Measurements from ENCODE around the gene LRRC10.

Gene LRRC10

DNA sequence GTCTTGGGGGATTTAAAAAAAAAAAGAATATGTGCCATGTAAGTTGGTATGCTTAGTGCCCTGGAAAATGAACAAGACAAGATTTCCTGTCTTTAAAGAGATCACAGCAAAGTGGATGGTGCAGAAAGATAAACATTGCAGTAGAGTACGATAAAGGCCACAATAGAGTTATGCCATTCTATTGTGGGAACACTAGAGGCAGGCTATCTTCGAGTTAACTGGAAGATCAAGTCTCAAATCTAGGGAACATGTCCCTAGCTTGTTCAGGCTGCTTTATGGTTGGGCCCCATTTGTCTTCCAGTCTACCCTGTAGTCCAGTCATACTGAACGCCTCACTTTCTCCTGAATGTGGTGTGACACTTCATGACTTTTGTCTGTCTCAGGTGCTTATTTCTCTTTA, 44.1 kb downstream of the LRRC10 start:
- DNase-seq, result no peak

DNA sequence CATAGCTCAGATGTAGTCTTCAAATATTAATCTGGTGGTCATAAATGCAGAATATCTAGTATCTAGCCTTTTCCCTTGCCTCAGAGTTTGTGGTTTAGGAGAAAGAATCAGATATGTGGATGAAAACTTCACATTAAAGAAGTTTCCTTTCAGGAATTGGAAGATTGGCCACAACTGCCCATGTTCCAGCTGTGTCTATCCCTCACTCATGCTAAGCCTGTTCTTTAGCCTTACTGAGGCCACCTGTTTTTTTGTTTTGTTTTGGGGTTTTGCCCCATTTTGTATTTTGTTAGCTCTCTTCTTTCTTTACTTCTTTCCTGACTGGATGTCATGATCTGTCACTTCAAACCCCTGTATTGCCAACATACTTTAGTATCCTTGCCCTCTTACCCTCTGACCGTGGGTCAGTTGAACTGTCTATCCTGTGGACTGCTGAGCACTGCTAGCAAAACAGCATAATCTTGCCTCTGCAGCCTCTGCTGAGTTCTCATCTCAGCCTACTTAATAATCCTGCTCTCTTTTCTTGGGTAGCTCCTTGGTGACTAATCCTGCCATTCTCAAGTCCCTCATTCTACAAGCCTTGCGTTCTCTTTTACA, 47.4 kb downstream of the LRRC10 start:
- DNase-seq, result no peak
